Right lobe of liver (tissue), 4 donors: ENCODE data around the gene ZNF292.

ENCODE experiments used
- CTCF ChIP-seq, 4 donors: fragments of 200-600 bp in 3 of 4; fragments of 450-650 bp in 1 of 4; IDR thresholded peaks; one replicate each; pipeline versions ENCODE4 v1.5.1 to v1.8.0; 2016 to 2022; ENCODE audit warnings: antibody characterized with exemption in 4 of 4, mild to moderate bottlenecking in 2 of 4
- POLR2A ChIP-seq: fragments of 450-650 bp; IDR thresholded peaks from one replicate; pipeline ENCODE4 v1.6.1; 2017; ENCODE audit warnings: antibody characterized with exemption, mild to moderate bottlenecking
- donor health status: DM: no; HTN: no; CAD: no.
- donor health status: DM: no; HTN: no; CAD: no.
- donor health status: DM: no; HTN: yes; CAD: no.

- TF ChIP-seq CTCF (IDR thresholded peaks at IDR 0.05): no peak
- TF ChIP-seq POLR2A: no peak
These were observed 31.3 kb upstream of the ZNF292 start for GRCh38 chr6:87124074-87124473.
